ENCODE measurements around the gene TSPOAP1.

DNA sequence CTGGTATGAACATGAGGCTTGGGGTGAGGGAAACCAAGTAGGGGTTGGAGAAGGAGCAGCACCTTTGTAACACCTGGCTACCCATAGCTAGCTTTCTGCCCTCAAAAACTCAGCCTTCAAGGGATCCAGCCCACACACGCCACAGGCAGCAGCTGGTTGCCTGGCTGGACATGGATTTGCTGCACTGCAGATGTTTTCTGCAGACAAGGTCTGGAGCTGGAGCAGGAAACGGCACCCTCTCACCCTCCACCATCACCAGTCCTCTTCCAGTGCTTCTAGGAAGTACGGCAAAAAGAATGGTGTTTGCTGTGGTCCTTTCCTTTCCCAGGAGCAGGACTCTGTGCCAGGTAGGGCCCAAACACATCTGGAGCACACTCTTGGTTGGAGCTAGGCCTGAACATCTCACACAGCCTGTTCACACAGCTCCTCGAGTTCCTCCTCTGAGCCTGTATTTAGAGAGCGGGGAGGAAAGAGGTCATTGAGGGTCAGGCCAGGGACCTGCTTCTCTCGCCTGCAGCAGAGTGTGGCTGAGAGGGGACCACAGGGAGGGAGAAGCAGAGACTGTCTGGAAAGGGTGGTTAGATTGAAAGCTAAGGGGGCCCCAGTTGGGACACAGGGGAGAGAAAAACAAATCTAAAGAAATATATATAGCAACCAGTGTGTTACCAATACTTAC, 26.1 kb upstream of the TSPOAP1 start:
- TF ChIP-seq, protein P1, sequence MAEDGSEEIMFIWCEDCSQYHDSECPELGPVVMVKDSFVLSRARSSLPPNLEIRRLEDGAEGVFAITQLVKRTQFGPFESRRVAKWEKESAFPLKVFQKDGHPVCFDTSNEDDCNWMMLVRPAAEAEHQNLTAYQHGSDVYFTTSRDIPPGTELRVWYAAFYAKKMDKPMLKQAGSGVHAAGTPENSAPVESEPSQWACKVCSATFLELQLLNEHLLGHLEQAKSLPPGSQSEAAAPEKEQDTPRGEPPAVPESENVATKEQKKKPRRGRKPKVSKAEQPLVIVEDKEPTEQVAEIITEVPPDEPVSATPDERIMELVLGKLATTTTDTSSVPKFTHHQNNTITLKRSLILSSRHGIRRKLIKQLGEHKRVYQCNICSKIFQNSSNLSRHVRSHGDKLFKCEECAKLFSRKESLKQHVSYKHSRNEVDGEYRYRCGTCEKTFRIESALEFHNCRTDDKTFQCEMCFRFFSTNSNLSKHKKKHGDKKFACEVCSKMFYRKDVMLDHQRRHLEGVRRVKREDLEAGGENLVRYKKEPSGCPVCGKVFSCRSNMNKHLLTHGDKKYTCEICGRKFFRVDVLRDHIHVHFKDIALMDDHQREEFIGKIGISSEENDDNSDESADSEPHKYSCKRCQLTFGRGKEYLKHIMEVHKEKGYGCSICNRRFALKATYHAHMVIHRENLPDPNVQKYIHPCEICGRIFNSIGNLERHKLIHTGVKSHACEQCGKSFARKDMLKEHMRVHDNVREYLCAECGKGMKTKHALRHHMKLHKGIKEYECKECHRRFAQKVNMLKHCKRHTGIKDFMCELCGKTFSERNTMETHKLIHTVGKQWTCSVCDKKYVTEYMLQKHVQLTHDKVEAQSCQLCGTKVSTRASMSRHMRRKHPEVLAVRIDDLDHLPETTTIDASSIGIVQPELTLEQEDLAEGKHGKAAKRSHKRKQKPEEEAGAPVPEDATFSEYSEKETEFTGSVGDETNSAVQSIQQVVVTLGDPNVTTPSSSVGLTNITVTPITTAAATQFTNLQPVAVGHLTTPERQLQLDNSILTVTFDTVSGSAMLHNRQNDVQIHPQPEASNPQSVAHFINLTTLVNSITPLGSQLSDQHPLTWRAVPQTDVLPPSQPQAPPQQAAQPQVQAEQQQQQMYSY (CRISPR knock-in tag; IDR thresholded peaks at IDR 0.05) = no peak
- TF ChIP-seq EZH2 (conservative IDR thresholded peaks at IDR 0.05; ENCODE audit: low read depth, low read length) = no peak
- TF ChIP-seq ETV6 (CRISPR knock-in tag; conservative IDR thresholded peaks at IDR 0.05) = no peak
- TF ChIP-seq NFRKB (IDR thresholded peaks at IDR 0.05) = no peak
- no peak for TF ChIP-seq PAWR (CRISPR knock-in tag; IDR thresholded peaks at IDR 0.05; ENCODE audit: borderline replicate concordance)
- no peak for TF ChIP-seq ELF4 (CRISPR knock-in tag; IDR thresholded peaks at IDR 0.05; ENCODE audit: borderline replicate concordance)
- TF ChIP-seq, protein P2, sequence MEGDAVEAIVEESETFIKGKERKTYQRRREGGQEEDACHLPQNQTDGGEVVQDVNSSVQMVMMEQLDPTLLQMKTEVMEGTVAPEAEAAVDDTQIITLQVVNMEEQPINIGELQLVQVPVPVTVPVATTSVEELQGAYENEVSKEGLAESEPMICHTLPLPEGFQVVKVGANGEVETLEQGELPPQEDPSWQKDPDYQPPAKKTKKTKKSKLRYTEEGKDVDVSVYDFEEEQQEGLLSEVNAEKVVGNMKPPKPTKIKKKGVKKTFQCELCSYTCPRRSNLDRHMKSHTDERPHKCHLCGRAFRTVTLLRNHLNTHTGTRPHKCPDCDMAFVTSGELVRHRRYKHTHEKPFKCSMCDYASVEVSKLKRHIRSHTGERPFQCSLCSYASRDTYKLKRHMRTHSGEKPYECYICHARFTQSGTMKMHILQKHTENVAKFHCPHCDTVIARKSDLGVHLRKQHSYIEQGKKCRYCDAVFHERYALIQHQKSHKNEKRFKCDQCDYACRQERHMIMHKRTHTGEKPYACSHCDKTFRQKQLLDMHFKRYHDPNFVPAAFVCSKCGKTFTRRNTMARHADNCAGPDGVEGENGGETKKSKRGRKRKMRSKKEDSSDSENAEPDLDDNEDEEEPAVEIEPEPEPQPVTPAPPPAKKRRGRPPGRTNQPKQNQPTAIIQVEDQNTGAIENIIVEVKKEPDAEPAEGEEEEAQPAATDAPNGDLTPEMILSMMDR (CRISPR knock-in tag; IDR thresholded peaks at IDR 0.05) = no peak
- no peak for TF ChIP-seq ESRRA (CRISPR knock-in tag; IDR thresholded peaks at IDR 0.05; ENCODE audit: low read depth)
- TF ChIP-seq BRCA1 (CRISPR knock-in tag; IDR thresholded peaks at IDR 0.05) = no peak
- no peak for TF ChIP-seq NR2C2 (CRISPR knock-in tag; IDR thresholded peaks at IDR 0.05; ENCODE audit: borderline replicate concordance)
- TF ChIP-seq MTA1 (CRISPR knock-in tag; IDR thresholded peaks at IDR 0.05; ENCODE audit: borderline replicate concordance) = no peak
- no peak for TF ChIP-seq PITX1 (CRISPR knock-in tag; IDR thresholded peaks at IDR 0.05)
- no peak for TF ChIP-seq ATF7 (IDR thresholded peaks at IDR 0.05)
- TF ChIP-seq ATF7 (CRISPR knock-in tag; IDR thresholded peaks at IDR 0.05) = no peak

Measured in HepG2 (cell line).